ENCODE results near the gene SETX. TPM values are rescaled to one million over a fixed set of nuclear protein-coding genes. Genes with fewer than 3 reads are reported as not detected.

Gene SETX
- total RNA-seq, 1 experiment from 2014 or later = 44.3 TPM

- Mint-ChIP-seq H3K4me1 (no peaks in the 10 kb centered on the region), H3K27me3 (ENCODE audit: low read depth) (no peaks in the 10 kb centered on the region), H3K36me3 (ENCODE audit: insufficient read depth in 1 of 3, low read depth in 3 of 3) (peaks cover 20 to 50% (median 41%) of the 10 kb centered on the region in 3 experiments), H3K9me3 (no peaks in the 10 kb centered on the region), H3K4me3 (no peak overlapping the region), H3K27ac (no peak overlapping the region)
- Histone ChIP-seq H2AK5ac (ENCODE audit: insufficient read length, low read length) (no peak overlapping the region), H3K4ac (ENCODE audit: low read depth, low read length) (no peak overlapping the region), H2BK120ac (ENCODE audit: low read depth, low read length, poor library complexity, severe bottlenecking) (no peak overlapping the region), H4K20me1 (ENCODE audit: control insufficient read depth, insufficient read depth, insufficient read length) (no peaks in the 10 kb centered on the region), H3K27me3 (ENCODE audit: insufficient read depth, low read length) (no peaks in the 10 kb centered on the region), H3K4me2 (ENCODE audit: insufficient read depth, insufficient read length, low read length) (no peak overlapping the region), H3K14ac (ENCODE audit: insufficient read depth, low read length) (no peak overlapping the region), H4K8ac (replicated peaks; ENCODE audit: insufficient read length, low read depth, low read length) (no peak overlapping the region), H4K91ac (ENCODE audit: insufficient read length, low read depth, low read length) (no peak overlapping the region), H3K56ac (ENCODE audit: insufficient read length, low read depth, low read length) (no peak overlapping the region), H2AFZ (ENCODE audit: low read length) (no peak overlapping the region), H3K79me2 (ENCODE audit: insufficient read depth, low read length) (no peaks in the 10 kb centered on the region), H3K79me1 (ENCODE audit: insufficient read depth, low read depth, low read length, poor library complexity, severe bottlenecking) (no peaks in the 10 kb centered on the region), H2BK15ac (ENCODE audit: low read depth, low read length) (no peak overlapping the region), H3T11ph (ENCODE audit: low read length) (no peak overlapping the region), H3K27ac (ENCODE audit: insufficient read length, low read depth, low read length) (no peak overlapping the region), H3K9me3 (ENCODE audit: control insufficient read depth, low read depth, low read length) (no peaks in the 10 kb centered on the region), H3K18ac (ENCODE audit: insufficient read length, low read depth, low read length) (no peak overlapping the region), H2BK5ac (ENCODE audit: insufficient read length, low read length) (no peak overlapping the region), H3K9ac (ENCODE audit: extremely low read depth, insufficient read length, low read length) (no peak overlapping the region), H2BK12ac (ENCODE audit: insufficient read length, low read depth, low read length) (no peak overlapping the region), H4K5ac (ENCODE audit: insufficient read length, low read depth, low read length) (no peak overlapping the region), H3K23me2 (ENCODE audit: insufficient read length, low read depth, low read length, poor library complexity, severe bottlenecking) (no peaks in the 10 kb centered on the region), H3K23ac (ENCODE audit: insufficient read length, low read depth, low read length) (no peak overlapping the region), H2BK20ac (ENCODE audit: low read depth, low read length, poor library complexity, severe bottlenecking) (no peak overlapping the region), H3K4me1 (ENCODE audit: insufficient read depth, low read length) (no peaks in the 10 kb centered on the region)
- DNase-seq = no peak
- no peak for TF ChIP-seq CTCF (conservative IDR thresholded peaks at IDR 0.05)
Measured at GRCh38 chr9:132312426-132312825, 42.4 kb downstream of the SETX start.
